GM21526 (cell line): ENCODE results near the gene ZBTB7C.

Experiments used
- ATAC-seq: cut with Tn5 transposase; IDR thresholded peaks from one replicate; pipeline ENCODE4 v1.9.1; 2021; ENCODE audit warnings: moderate library complexity; ENCODE audit not compliant: unreplicated experiment, low FRiP score

Gene ZBTB7C

GRCh38 chr18:48132797-48133655, 276.2 kb downstream of the ZBTB7C start:
- ATAC-seq = no peak

GRCh38 chr18:48131042-48131441, 278.1 kb downstream of the ZBTB7C start:
- no peak for ATAC-seq

GRCh38 chr18:48129621-48130082, 279.5 kb downstream of the ZBTB7C start:
- ATAC-seq = no peak

- no peak for ATAC-seq
Observed at GRCh38 chr18:48127606-48128005, 281.6 kb downstream of the ZBTB7C start.

- no peak for ATAC-seq
Observed at GRCh38 chr18:48126240-48126639, 282.9 kb downstream of the ZBTB7C start.

GRCh38 chr18:48125724-48126123, 283.5 kb downstream of the ZBTB7C start:
- no peak for ATAC-seq

- no peak for ATAC-seq
Observed at GRCh38 chr18:48124857-48125626, 284.1 kb downstream of the ZBTB7C start.

- ATAC-seq = no peak
Observed at GRCh38 chr18:48123941-48124340, 285.2 kb downstream of the ZBTB7C start.

GRCh38 chr18:48123324-48123723, 285.9 kb downstream of the ZBTB7C start:
- ATAC-seq = no peak

- ATAC-seq = no peak
Observed at GRCh38 chr18:48122816-48123215, 286.4 kb downstream of the ZBTB7C start.

- ATAC-seq = no peak
Observed at GRCh38 chr18:48122376-48122775, 286.8 kb downstream of the ZBTB7C start.

GRCh38 chr18:48121752-48122151, 287.4 kb downstream of the ZBTB7C start:
- ATAC-seq = no peak

- no peak for ATAC-seq
Observed at GRCh38 chr18:48119204-48119603, 290.0 kb downstream of the ZBTB7C start.

GRCh38 chr18:48116873-48117630, 292.1 kb downstream of the ZBTB7C start:
- no peak for ATAC-seq

- no peak for ATAC-seq
Observed at GRCh38 chr18:48116017-48116416, 293.2 kb downstream of the ZBTB7C start.

- no peak for ATAC-seq
Observed at GRCh38 chr18:48113691-48114090, 295.5 kb downstream of the ZBTB7C start.

- ATAC-seq = no peak
Observed at GRCh38 chr18:48111587-48111986, 297.6 kb downstream of the ZBTB7C start.

- ATAC-seq = no peak
Observed at GRCh38 chr18:48110797-48111196, 298.4 kb downstream of the ZBTB7C start.

- ATAC-seq = no peak
Observed at GRCh38 chr18:48109961-48110493, 299.2 kb downstream of the ZBTB7C start.

GRCh38 chr18:48108136-48108535, 301.0 kb downstream of the ZBTB7C start:
- no peak for ATAC-seq
